ENCODE results near the gene BCAS3. TPM values are rescaled to one million over a fixed set of nuclear protein-coding genes. Genes with fewer than 3 reads are reported as not detected.
"Not testable (repeated sequence)": the region's sequence is repeated elsewhere in the genome, so short reads cannot be mapped to it uniquely, and the experiment has no call there.

The BCAS3 gene
- total RNA-seq, 4 donors from 2014 or later = 41.0 to 81.4 (median 45.6) TPM

DNA sequence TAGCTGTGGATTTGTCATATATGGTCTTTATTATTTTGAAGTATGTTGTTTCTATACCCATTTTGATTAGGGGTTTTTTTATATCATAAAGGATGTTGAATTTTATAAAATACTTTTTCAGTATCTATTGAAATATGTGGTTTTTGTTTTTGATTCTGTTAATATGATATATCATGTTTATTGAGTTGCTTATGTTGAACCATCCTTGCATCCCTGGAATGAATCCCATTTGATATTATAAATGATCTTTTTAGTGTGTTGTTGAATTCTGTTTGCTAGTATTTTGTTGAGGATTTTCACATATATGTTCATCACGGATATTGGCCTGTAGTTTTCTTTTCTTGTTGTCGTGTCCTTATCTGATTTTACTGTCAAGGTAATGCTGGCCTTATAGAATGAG lies 286.5 kb downstream of the BCAS3 start:
- 95% methylated on average over 2 of the region's 2 CpGs for WGBS
- TF ChIP-seq POLR2A (IDR thresholded peaks at IDR 0.05) = no peak
- TF ChIP-seq, protein P1, sequence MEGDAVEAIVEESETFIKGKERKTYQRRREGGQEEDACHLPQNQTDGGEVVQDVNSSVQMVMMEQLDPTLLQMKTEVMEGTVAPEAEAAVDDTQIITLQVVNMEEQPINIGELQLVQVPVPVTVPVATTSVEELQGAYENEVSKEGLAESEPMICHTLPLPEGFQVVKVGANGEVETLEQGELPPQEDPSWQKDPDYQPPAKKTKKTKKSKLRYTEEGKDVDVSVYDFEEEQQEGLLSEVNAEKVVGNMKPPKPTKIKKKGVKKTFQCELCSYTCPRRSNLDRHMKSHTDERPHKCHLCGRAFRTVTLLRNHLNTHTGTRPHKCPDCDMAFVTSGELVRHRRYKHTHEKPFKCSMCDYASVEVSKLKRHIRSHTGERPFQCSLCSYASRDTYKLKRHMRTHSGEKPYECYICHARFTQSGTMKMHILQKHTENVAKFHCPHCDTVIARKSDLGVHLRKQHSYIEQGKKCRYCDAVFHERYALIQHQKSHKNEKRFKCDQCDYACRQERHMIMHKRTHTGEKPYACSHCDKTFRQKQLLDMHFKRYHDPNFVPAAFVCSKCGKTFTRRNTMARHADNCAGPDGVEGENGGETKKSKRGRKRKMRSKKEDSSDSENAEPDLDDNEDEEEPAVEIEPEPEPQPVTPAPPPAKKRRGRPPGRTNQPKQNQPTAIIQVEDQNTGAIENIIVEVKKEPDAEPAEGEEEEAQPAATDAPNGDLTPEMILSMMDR (IDR thresholded peaks at IDR 0.05) = no peak
- no peak for TF ChIP-seq POLR2AphosphoS5 (IDR thresholded peaks at IDR 0.05)
- no peak for TF ChIP-seq EP300 (IDR thresholded peaks at IDR 0.05)

DNA sequence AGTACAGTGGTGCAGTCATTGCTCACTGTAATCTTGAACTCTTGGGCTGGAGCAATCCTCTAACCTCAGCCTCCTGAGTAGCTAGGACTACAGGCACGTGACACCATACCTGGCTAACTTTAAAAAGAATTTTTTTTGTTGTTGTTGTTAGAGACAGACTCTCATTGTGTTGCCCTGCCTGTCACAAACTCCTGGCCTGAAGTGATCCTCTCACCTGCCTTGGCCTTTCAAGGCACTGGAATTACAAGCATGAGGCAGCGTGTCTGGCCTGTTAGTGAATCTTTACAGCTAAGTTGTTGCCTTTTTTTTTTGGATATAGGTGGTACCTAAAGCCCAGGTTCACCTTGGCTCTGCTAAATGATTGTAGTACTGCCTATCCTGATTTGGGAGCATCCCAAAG lies 290.6 kb downstream of the BCAS3 start:
- H3K9me3 ChIP-seq = peaks cover 5% of the 10 kb centered on the region
- TF ChIP-seq EP300 (IDR thresholded peaks at IDR 0.05) (no peak), POLR2A (IDR thresholded peaks at IDR 0.05) (no peak), POLR2AphosphoS5 (IDR thresholded peaks at IDR 0.05) (no peak)
- TF ChIP-seq, protein P1 (IDR thresholded peaks at IDR 0.05) = no peak
- no peaks in the 10 kb centered on the region for H3K36me3 ChIP-seq
- no peak for DNase-seq (ENCODE audit: low spot score in 2 of 2)
- WGBS = 90% methylated on average over 2 of the region's 2 CpGs
- no peaks in the 10 kb centered on the region for H3K27me3 ChIP-seq
- no peaks in the 10 kb centered on the region for H3K4me1 ChIP-seq
- no peak overlapping the region for H3K27ac ChIP-seq
- H3K4me3 ChIP-seq = no peak overlapping the region

More for the DNA sequence above, 286.5 kb downstream of the BCAS3 start:
- DNase-seq (ENCODE audit: low spot score in 2 of 2) = no peak
- H3K4me1 ChIP-seq = no peaks in the 10 kb centered on the region
- H3K9me3 ChIP-seq = peaks cover 5% of the 10 kb centered on the region
- no peak overlapping the region for H3K27ac ChIP-seq
- H3K27me3 ChIP-seq = no peaks in the 10 kb centered on the region
- no peak overlapping the region for H3K4me3 ChIP-seq
- H3K36me3 ChIP-seq = peaks cover 8% of the 10 kb centered on the region

DNA sequence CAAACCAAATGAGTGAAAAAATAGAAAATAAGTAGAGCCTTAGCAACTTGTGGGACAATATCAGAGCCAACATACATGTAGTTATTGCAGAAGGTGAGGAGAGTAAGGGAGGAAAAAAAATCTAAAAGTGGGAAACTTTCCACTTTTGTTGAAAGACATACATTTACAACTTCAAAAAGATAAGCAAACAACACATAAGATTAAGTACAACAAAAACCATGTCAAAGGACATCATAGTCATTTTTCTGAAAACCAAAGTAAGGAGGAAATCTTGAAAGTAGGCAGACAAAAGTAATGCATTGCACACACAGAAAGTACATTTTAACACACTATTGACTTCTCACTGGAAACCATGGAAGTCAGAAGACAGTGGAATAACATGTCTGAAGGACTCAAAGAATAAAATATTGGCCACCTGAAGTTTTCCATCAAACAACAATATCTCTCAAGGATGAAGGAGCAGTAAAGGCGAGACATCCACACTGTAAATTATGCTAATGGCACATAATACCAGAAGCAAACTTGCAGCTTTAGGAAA lies 291.9 kb downstream of the BCAS3 start:
- no peak for TF ChIP-seq POLR2A (IDR thresholded peaks at IDR 0.05)
- no peak for TF ChIP-seq POLR2AphosphoS5 (IDR thresholded peaks at IDR 0.05)
- TF ChIP-seq, protein P1 (IDR thresholded peaks at IDR 0.05) = no peak
- TF ChIP-seq EP300 (IDR thresholded peaks at IDR 0.05) = no peak
- H3K9me3 ChIP-seq = no peaks in the 10 kb centered on the region
- no peak for DNase-seq (ENCODE audit: low spot score in 2 of 2)
- no peaks in the 10 kb centered on the region for H3K4me1 ChIP-seq
- no peaks in the 10 kb centered on the region for H3K36me3 ChIP-seq
- H3K27me3 ChIP-seq = no peaks in the 10 kb centered on the region
- H3K27ac ChIP-seq = no peak overlapping the region
- 92% methylated on average over 1 of the region's 1 CpG for WGBS
- H3K4me3 ChIP-seq = no peak overlapping the region

DNA sequence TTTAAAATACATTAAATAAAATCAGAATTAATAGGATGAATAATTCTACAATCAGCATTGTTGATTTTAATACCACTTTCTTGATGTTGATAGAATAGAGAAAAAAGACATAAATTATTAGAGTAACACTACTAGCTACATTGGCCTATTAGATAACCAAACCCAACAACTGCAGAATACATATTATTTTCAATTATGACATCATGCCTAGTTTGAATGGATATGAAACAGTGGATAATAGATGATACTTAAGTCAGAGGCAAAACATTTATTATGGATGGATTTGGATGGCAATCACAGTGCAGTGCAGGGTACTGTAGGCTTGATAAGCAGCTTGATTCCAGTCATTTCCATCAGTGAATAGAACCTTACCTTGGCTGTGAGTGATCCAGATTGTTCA lies 293.1 kb downstream of the BCAS3 start:
- H3K4me1 ChIP-seq = no peaks in the 10 kb centered on the region
- H3K27me3 ChIP-seq = no peaks in the 10 kb centered on the region
- no peaks in the 10 kb centered on the region for H3K9me3 ChIP-seq
- H3K4me3 ChIP-seq = no peak overlapping the region
- no peaks in the 10 kb centered on the region for H3K36me3 ChIP-seq
- no peak for TF ChIP-seq POLR2AphosphoS5 (IDR thresholded peaks at IDR 0.05)
- TF ChIP-seq EP300 (IDR thresholded peaks at IDR 0.05) = no peak
- TF ChIP-seq, protein P1 (IDR thresholded peaks at IDR 0.05) = no peak
- no peak for TF ChIP-seq POLR2A (IDR thresholded peaks at IDR 0.05)
- H3K27ac ChIP-seq = no peak overlapping the region
- DNase-seq (ENCODE audit: low spot score in 2 of 2) = no peak

DNA sequence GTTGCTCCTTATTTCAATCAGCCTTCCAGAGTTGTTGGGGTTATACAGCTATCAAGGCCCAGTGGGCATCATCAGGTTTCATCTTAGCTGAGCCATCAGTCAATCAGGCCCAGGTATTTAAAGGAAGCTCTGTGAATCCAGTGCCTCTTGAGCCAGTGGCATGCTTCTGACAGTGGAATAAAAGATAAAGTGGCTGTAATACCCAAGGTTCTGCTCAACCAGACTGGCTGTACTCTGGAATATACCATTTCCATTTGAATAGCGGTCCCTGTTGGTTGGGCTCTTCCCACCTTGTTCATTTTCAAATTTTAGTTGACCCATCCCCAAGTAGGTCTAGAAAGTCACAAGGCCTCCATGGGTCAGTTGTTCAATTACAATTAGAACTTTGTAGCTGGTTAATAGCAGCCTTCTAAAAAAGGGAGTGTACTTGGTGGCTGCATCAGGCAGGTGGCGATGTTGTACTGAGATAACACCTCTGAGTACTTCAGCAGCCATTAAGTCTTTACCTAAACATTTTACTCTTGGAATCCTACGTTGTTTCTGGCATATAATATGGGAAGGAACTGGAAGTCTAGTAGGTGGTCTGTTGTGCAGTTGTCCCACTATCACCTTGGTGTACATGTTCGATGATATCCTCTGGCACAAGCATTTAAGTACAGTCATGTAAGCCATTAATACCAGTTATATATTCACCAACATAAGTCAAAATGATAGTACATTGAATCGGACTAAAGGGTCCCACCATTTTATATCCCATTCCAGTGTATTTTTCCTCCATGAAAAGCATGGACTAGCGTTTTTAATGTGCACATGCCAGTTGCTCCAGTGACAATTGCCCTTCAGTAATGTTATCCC lies 294.1 kb downstream of the BCAS3 start:
- no peak for DNase-seq (ENCODE audit: low spot score in 2 of 2)
- Histone ChIP-seq H3K36me3 (no peaks in the 10 kb centered on the region), H3K4me1 (no peaks in the 10 kb centered on the region), H3K27ac (no peak overlapping the region), H3K27me3 (no peaks in the 10 kb centered on the region), H3K4me3 (no peak overlapping the region), H3K9me3 (no peaks in the 10 kb centered on the region)
- TF ChIP-seq, protein P1 (IDR thresholded peaks at IDR 0.05) = peak in 1 of 2 donors; percentile 42
- TF ChIP-seq EP300 (IDR thresholded peaks at IDR 0.05) = no peak
- 68% methylated on average over 6 of the region's 6 CpGs for WGBS

DNA sequence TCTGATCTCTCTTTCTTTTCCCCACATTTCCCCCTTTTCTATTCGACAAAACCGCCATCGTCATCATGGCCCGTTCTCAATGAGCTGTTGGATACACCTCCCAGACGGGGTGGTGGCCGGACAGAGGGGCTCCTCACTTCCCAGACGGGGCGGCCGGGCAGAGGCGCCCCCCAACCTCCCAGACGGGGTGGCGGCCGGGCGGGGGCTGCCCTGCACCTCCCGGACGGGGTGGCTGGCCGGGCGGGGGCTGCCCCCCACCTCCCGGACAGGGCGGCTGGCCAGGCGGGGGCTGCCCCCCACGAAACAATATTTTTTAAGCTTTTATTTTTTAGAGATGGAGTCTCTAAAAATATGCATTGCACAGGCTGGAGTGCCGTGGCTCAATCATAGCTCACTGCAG lies 299.2 kb downstream of the BCAS3 start:
- DNase-seq (ENCODE audit: low spot score in 2 of 2) = not testable (repeated sequence)
- WGBS = 93% methylated on average over 22 of the region's 23 CpGs

More for the DNA sequence above, 299.2 kb downstream of the BCAS3 start:
- H3K36me3 ChIP-seq, H3K9me3 ChIP-seq, H3K4me3 ChIP-seq, H3K27ac ChIP-seq, H3K4me1 ChIP-seq, H3K27me3 ChIP-seq: not testable (repeated sequence)
